Thyroid gland (tissue), 4 donors: ENCODE data around the gene EPB41L4A. TPM values are rescaled to one million over a fixed set of nuclear protein-coding genes. Genes with fewer than 3 reads are reported as not detected.
A peak's percentile ranks its signal among the peaks of the same experiment; 100 is the strongest.

Source experiments
- DNase-seq, 2 donors: peaks; one replicate each; pipeline ENCODE4 v3.0.0-alpha.2; 2019
- H3K27ac ChIP-seq, 3 donors: fragments of 200-600 bp; sonication (generic); 1 replicate in 2 of 3; 2 replicates in 1 of 3; pipeline ENCODE4 v1.5.1; 2016 to 2019; ENCODE audit warnings: mild to moderate bottlenecking in 1 of 3, moderate library complexity in 1 of 3
- H3K27me3 ChIP-seq: fragments of 200-600 bp; sonication (generic); one replicate; pipeline ENCODE4 v1.5.1; 2019
- H3K36me3 ChIP-seq, 2 donors: fragments of 200-600 bp; sonication (generic); one replicate each; pipeline ENCODE4 v1.5.1; 2016 to 2019
- H3K4me1 ChIP-seq, 2 donors: fragments of 200-600 bp; sonication (generic); one replicate each; pipeline ENCODE4 v1.5.1; 2017 to 2019
- H3K4me3 ChIP-seq, 3 donors: fragments of 200-600 bp; sonication (generic); replicated peaks in 1 of 3; 1 replicate in 2 of 3; 2 replicates in 1 of 3; pipeline ENCODE4 v1.5.1; 2016; ENCODE audit warnings: mild to moderate bottlenecking in 1 of 3
- H3K9me3 ChIP-seq: fragments of 200-600 bp; sonication (generic); one replicate; pipeline ENCODE4 v1.5.1; 2017
- POLR2A ChIP-seq, 2 donors: fragments of 450-650 bp; IDR thresholded peaks; one replicate each; pipeline ENCODE4 v1.6.1; 2017; ENCODE audit warnings: antibody characterized with exemption in 2 of 2, mild to moderate bottlenecking in 2 of 2, moderate library complexity in 1 of 2
- WGBS, 2 donors: methylation state at CpG; one replicate each; pipeline ENCODE4 v1.1.5; 2017; 5-methylcytosine and 5-hydroxymethylcytosine counted together
- intact Hi-C: fragments of 100-400 bp; cut with DNase I; formaldehyde crosslinking; loops from one replicate; pipeline ENCODE4 v1.15.1; 2023
- small RNA-seq: library from RNA; depleted of rRNA; stranded (forward); fragments of <200 nt; gene quantifications from one replicate; pipeline ENCODE3, GENCODE V24; 2016
- total RNA-seq, 4 donors: library from RNA; depleted of rRNA; stranded (reverse); fragments of >200 nt; gene quantifications; one replicate each; pipeline ENCODE4 v1.2.3, GENCODE V29; 2016
- TF ChIP-seq, protein P1 (sequence below), 6 experiments: fragments of 200-600 bp in 3 of 6; fragments of 450-650 bp in 3 of 6; sonication (generic) in 3 of 6; IDR thresholded peaks; one replicate each; pipeline ENCODE4 v1.5.1; 2016 to 2019; ENCODE audit warnings: antibody characterized with exemption in 6 of 6, mild to moderate bottlenecking in 2 of 6, inconsistent platforms in 1 of 6, moderate library complexity in 1 of 6

Gene EPB41L4A
- total RNA-seq, 4 donors from 2014 or later: 31.9 to 44.2 (median 37.5) TPM

DNA sequence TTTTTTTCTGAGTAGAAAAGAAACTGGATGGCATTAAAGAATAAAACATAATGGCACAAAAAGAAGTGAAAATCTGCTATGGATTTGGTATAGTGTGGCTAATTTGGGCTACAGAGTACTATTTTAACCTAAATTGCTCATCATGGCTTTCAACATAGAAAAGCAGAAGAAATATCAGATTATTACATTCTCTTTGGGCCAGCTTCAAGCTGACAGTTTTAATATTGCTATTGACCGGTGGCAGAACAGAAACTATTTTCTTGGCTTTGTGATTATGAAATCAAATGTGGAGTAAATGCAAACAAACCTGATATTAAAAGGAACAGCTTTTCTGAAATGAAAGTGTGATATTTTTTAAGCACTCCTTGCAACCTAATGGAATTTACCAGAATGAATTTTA is 301.5 kb downstream of the EPB41L4A start:
- WGBS, 2 donors: 73 to 82% methylated on average over 1 of the region's 1 CpG
- Histone ChIP-seq H3K27ac (no peak overlapping the region), H3K9me3 (no peaks in the 10 kb centered on the region), H3K27me3 (no peaks in the 10 kb centered on the region), H3K4me1 (no peaks in the 10 kb centered on the region), H3K4me3 (no peak overlapping the region), H3K36me3 (no peaks in the 10 kb centered on the region)
- TF ChIP-seq, protein P1, sequence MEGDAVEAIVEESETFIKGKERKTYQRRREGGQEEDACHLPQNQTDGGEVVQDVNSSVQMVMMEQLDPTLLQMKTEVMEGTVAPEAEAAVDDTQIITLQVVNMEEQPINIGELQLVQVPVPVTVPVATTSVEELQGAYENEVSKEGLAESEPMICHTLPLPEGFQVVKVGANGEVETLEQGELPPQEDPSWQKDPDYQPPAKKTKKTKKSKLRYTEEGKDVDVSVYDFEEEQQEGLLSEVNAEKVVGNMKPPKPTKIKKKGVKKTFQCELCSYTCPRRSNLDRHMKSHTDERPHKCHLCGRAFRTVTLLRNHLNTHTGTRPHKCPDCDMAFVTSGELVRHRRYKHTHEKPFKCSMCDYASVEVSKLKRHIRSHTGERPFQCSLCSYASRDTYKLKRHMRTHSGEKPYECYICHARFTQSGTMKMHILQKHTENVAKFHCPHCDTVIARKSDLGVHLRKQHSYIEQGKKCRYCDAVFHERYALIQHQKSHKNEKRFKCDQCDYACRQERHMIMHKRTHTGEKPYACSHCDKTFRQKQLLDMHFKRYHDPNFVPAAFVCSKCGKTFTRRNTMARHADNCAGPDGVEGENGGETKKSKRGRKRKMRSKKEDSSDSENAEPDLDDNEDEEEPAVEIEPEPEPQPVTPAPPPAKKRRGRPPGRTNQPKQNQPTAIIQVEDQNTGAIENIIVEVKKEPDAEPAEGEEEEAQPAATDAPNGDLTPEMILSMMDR (IDR thresholded peaks at IDR 0.05): no peak
- TF ChIP-seq POLR2A (IDR thresholded peaks at IDR 0.05): no peak
- intact Hi-C loops: no loop called here
- no peak for DNase-seq

DNA sequence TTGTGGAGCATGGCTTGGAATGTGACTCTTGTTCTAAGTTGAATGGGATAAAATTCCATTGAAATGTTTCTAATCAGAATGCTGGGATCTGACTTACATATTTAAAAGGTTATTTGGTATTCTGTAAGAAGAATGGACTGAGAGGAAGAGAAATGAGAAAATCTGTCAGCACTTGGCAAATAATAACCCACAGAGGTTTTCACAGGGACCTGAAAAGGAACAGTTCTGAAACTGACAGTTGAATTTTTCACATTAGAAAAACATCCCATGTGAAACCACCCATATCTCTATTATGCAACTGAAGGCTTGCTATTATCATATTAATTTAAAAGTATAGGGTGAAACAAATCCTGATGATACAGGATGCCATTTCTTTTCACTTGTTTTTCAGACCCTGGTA is 302.7 kb downstream of the EPB41L4A start:
- H3K4me3 ChIP-seq: no peak overlapping the region
- no peak for DNase-seq
- H3K9me3 ChIP-seq: no peaks in the 10 kb centered on the region
- intact Hi-C loops: no loop called here
- H3K36me3 ChIP-seq: no peaks in the 10 kb centered on the region
- TF ChIP-seq, protein P1 (IDR thresholded peaks at IDR 0.05): no peak
- TF ChIP-seq POLR2A (IDR thresholded peaks at IDR 0.05): no peak
- no peaks in the 10 kb centered on the region for H3K4me1 ChIP-seq
- H3K27me3 ChIP-seq: no peaks in the 10 kb centered on the region
- no peak overlapping the region for H3K27ac ChIP-seq

DNA sequence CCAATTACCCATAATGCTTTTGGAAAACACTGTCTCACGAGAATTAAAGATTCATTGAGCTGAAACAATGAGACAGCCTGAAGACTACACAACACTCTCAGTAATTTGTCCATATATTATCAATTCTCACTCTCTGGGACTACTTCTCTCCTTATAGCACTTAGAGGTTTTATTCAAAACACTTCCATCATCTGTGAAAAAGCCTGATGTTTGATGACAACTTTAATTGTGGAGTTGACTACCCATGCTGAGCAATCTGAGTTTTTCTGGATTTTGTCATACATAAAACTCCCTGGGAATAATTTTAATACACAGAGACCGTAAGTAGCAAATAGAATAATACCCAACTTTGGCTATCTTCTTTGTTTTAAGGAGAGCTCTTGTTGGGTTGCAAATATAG is 305.5 kb downstream of the EPB41L4A start:
- Histone ChIP-seq H3K9me3 (no peaks in the 10 kb centered on the region), H3K27me3 (no peaks in the 10 kb centered on the region), H3K36me3 (no peaks in the 10 kb centered on the region), H3K4me1 (no peaks in the 10 kb centered on the region), H3K4me3 (no peak overlapping the region), H3K27ac (no peak overlapping the region)
- intact Hi-C loops: no loop called here
- no peak for DNase-seq
- TF ChIP-seq, protein P1 (IDR thresholded peaks at IDR 0.05): no peak
- no peak for TF ChIP-seq POLR2A (IDR thresholded peaks at IDR 0.05)
- 91 to 93% methylated on average over 2 of the region's 2 CpGs for WGBS, 2 donors

Small RNA genes lying within 50 kb of the gene (small RNA-seq; reads per million reads assigned to genes)
- gene AC010265.1 (not detected), gene HMGB3P16 (not detected), gene SNORA13 (10.5 reads per million, percentile 92 among the genes with 10 or more reads in this experiment)
